ENCODE data around the gene TMEM187. TPM values are rescaled to one million over a fixed set of nuclear protein-coding genes. Genes with fewer than 3 reads are reported as not detected.
A peak's percentile ranks its signal among the peaks of the same experiment; 100 is the strongest.

The TMEM187 gene
- total and polyA plus RNA-seq, 2 of the 4 experiments (the other 2 are of a cell fraction): 3.4 to 6.2 TPM

- POLR2A ChIA-PET (ENCODE audit: unreplicated experiment): no interaction called here
- H3K9ac ChIP-seq (ENCODE audit: low read depth, low read length): peak overlapping the region; percentile 93
- H2AK9ac ChIP-seq (replicated peaks; ENCODE audit: low read depth, low read length, poor library complexity): peak overlapping the region; percentile 81
- peak overlapping the region; percentile 100 for H3K27ac ChIP-seq (ENCODE audit: insufficient read depth, low read length)
- H3K27me3 ChIP-seq (ENCODE audit: control insufficient read depth, insufficient read depth, low read length): no peaks in the 10 kb centered on the region
- no CpG with 5 or more reads among the region's 26 CpGs for WGBS, 2 experiments (ENCODE audit: extremely low coverage in 2 of 2, insufficient read length in 1 of 2)
- H2BK5ac ChIP-seq (ENCODE audit: low read depth, low read length, poor library complexity, severe bottlenecking): peak overlapping the region; percentile 93
- peak overlapping the region; percentile 64 to 75; a peak in 2 of 4 replicates for H4K8ac ChIP-seq (ENCODE audit: low read depth in 2 of 2, low read length in 2 of 2)
- no peaks in the 10 kb centered on the region for H3K36me3 ChIP-seq (ENCODE audit: control insufficient read depth, insufficient read depth, low read length)
- no peaks in the 10 kb centered on the region for H3K9me3 ChIP-seq (ENCODE audit: control insufficient read depth, insufficient read depth, low read length)
- peaks cover 14 to 33% of the 10 kb centered on the region in 2 experiments; a peak in 2 of 4 replicates for H3K79me1 ChIP-seq (ENCODE audit: low read depth in 1 of 2, low read length in 2 of 2)
- H3K4me3 ChIP-seq (ENCODE audit: insufficient read depth, low read depth, low read length): peak overlapping the region; percentile 96
- H3K18ac ChIP-seq (ENCODE audit: low read depth, low read length): peak overlapping the region; percentile 84
- H3K4me1 ChIP-seq (ENCODE audit: control insufficient read depth, insufficient read depth, low read length): peaks cover 24% of the 10 kb centered on the region
- H2BK15ac ChIP-seq (ENCODE audit: low read depth, low read length): no peak overlapping the region
- DNase-seq: peak; percentile 23
- peak overlapping the region; percentile 75 for H2AFZ ChIP-seq (replicated peaks; ENCODE audit: low read length, poor library complexity)
- H2BK120ac ChIP-seq (ENCODE audit: low read depth, low read length): peak overlapping the region; percentile 42; the same call in 1 of the 2 replicates
- H4K20me1 ChIP-seq (ENCODE audit: insufficient read depth, low read length): peaks cover 59% of the 10 kb centered on the region
- peak overlapping the region; percentile 51 for H3K56ac ChIP-seq (ENCODE audit: extremely low read depth, insufficient read depth, low read length)
- H3K4ac ChIP-seq (ENCODE audit: low read depth, low read length): peak overlapping the region; percentile 91
- no TSS peak for BruUV-seq (replicated peaks)
- H3K9me1 ChIP-seq (ENCODE audit: insufficient read depth, low read length): peaks cover 12% of the 10 kb centered on the region; the same call in 1 of the 2 replicates
- peak overlapping the region; percentile 66 for H2AK5ac ChIP-seq (ENCODE audit: low read depth, low read length)
- ATAC-seq (ENCODE audit: low read depth): no peak
- H2BK20ac ChIP-seq (ENCODE audit: low read depth, low read length): no peak overlapping the region
- no peak for TF ChIP-seq RFX5 (IDR thresholded peaks at IDR 0.05; ENCODE audit: low read depth, low read length)
- TF ChIP-seq SMC3 (IDR thresholded peaks at IDR 0.05; ENCODE audit: low read depth, low read length): no peak
- TF ChIP-seq RCOR1 (IDR thresholded peaks at IDR 0.05; ENCODE audit: insufficient replicate concordance, low read length): no peak
- no peak for TF ChIP-seq FOS (IDR thresholded peaks at IDR 0.05; ENCODE audit: low read depth, low read length)
- TF ChIP-seq MXI1 (IDR thresholded peaks at IDR 0.05; ENCODE audit: borderline replicate concordance, low read depth, low read length): 0 out of 2 replicates have a peak, but pooled peaks have one; percentile 1
- H3K14ac ChIP-seq (replicated peaks; ENCODE audit: low read depth, low read length): peak overlapping the region; percentile 85; the same call in 1 of the 2 replicates
- in situ Hi-C loops (cut with MboI; ENCODE audit: low sequenced_read_pairs): loop anchor here (10.0 kb wide), 1 partner anchor 205 kb away; the partner anchor contains the start of gene PLXNB3
- H4K5ac ChIP-seq (ENCODE audit: low read depth, low read length): 0 out of 2 replicates have a peak overlapping the region, but pooled peaks have one; percentile 67
- H4K91ac ChIP-seq (ENCODE audit: insufficient read depth, low read depth, low read length): peak overlapping the region; percentile 65; the same call in 1 of the 2 replicates
- H3K23ac ChIP-seq (ENCODE audit: low read depth, low read length): peak overlapping the region; percentile 83; the same call in 1 of the 2 replicates
- peak overlapping the region; percentile 87 for H3K4me2 ChIP-seq (ENCODE audit: low read depth, low read length)
- CTCF ChIA-PET: no interaction called here
- intact Hi-C loops (cut with micrococcal nuclease): loop anchor here (2.0 kb wide), 1 partner anchor 77 kb away; no protein-coding TSS in a partner anchor
- dilution Hi-C loops (cut with HindIII; ENCODE audit: low sequenced_read_pairs, unreplicated experiment): no loop called here
Measured at GRCh38 chrX:153969904-153970356, 2.6 kb upstream of the TMEM187 start.

Data from IMR-90 (cell line).